H1 (cell line): ENCODE data around the gene PIAS4. TPM values are rescaled to one million over a fixed set of nuclear protein-coding genes. Genes with fewer than 3 reads are reported as not detected.

Source experiments
- CTCF ChIA-PET: fragments of 300-600 bp; sonication (Branson Sonifier 250); formaldehyde crosslinking; loops from one replicate; lab custom pipeline; 2021; ENCODE audit not compliant: partially characterized antibody; lab: Charles Lee
- POLR2A ChIA-PET: fragments of 300-600 bp; sonication (Branson Sonifier 250); formaldehyde crosslinking; loops from one replicate; lab custom pipeline; 2021; ENCODE audit warnings: inconsistent platforms; ENCODE audit not compliant: partially characterized antibody; lab: Charles Lee
- DNase-seq, 2 experiments: peaks; one replicate each; pipeline versions ENCODE4 v3.0.0 to v3.0.0-alpha.2; 2010 to 2022; ENCODE audit warnings: low spot score in 2 of 2, low read depth in 1 of 2, mixed read lengths in 1 of 2
- FAIRE-seq: peaks from 2 replicates; lab custom pipeline; 2011; peaks lifted over from hg19 to GRCh38; lab: Jason Lieb, UNC
- H2AFZ ChIP-seq: 2 replicates; pipeline ENCODE4 v1.8.1; 2012; ENCODE audit warnings: low read length, inconsistent platforms
- H2AK5ac ChIP-seq: 2 replicates; pipeline ENCODE4 v1.6.1; 2013; ENCODE audit warnings: low read depth, low read length
- H2BK120ac ChIP-seq: replicated peaks from 2 replicates; pipeline ENCODE3; 2013; ENCODE audit warnings: low read depth, low read length, inconsistent platforms
- H2BK12ac ChIP-seq: 2 replicates; pipeline ENCODE4 v1.6.1; 2013; ENCODE audit warnings: low read depth, low read length
- H2BK15ac ChIP-seq: 2 replicates; pipeline ENCODE4 v1.6.1; 2013; ENCODE audit warnings: low read length
- H2BK20ac ChIP-seq: 2 replicates; pipeline ENCODE4 v1.6.1; 2013; ENCODE audit warnings: low read length
- H2BK5ac ChIP-seq: 2 replicates; pipeline ENCODE4 v1.6.1; 2013; ENCODE audit warnings: low read depth, low read length
- H3K14ac ChIP-seq: 2 replicates; pipeline ENCODE4 v1.6.1; 2013; ENCODE audit warnings: inconsistent platforms; ENCODE audit not compliant: insufficient read length
- H3K18ac ChIP-seq: 2 replicates; pipeline ENCODE4 v1.6.1; 2013; ENCODE audit warnings: low read length; ENCODE audit errors: extremely low read depth
- H3K23ac ChIP-seq: 2 replicates; pipeline ENCODE4 v1.6.1; 2013; ENCODE audit warnings: inconsistent platforms; ENCODE audit not compliant: insufficient read length
- H3K23me2 ChIP-seq: 2 replicates; pipeline ENCODE4 v1.6.1; 2013; ENCODE audit warnings: low read depth, low read length
- H3K27ac ChIP-seq: 2 replicates; pipeline ENCODE4 v1.6.1; 2011; ENCODE audit warnings: low read depth, low read length, inconsistent platforms
- H3K27me3 ChIP-seq, 4 experiments: replicated peaks in 1 of 4; 1 replicate in 1 of 4; 2 replicates in 3 of 4; pipeline versions ENCODE4 v1.6.1 to v1.8.1; 2011 to 2013; ENCODE audit warnings: low read length in 3 of 4, mild to moderate bottlenecking in 3 of 4, inconsistent platforms in 2 of 4, mixed read lengths in 2 of 4, moderate library complexity in 1 of 4; ENCODE audit not compliant: control insufficient read depth in 3 of 4, insufficient read depth in 3 of 4; ENCODE audit errors: extremely low read depth in 1 of 4
- H3K36me3 ChIP-seq, 4 experiments: 2 replicates each; pipeline versions ENCODE4 v1.6.1 to v1.8.1; 2011 to 2013; ENCODE audit warnings: mild to moderate bottlenecking in 4 of 4, low read length in 3 of 4, moderate library complexity in 2 of 4, control low read depth in 1 of 4, inconsistent platforms in 1 of 4; ENCODE audit not compliant: insufficient read depth in 4 of 4, control insufficient read depth in 2 of 4
- H3K4ac ChIP-seq: replicated peaks from 2 replicates; pipeline ENCODE3; 2013; ENCODE audit warnings: low read length, low read depth, mixed read lengths, inconsistent platforms; ENCODE audit not compliant: insufficient read length
- H3K4me1 ChIP-seq, 4 experiments: replicated peaks in 1 of 4; 1 replicate in 1 of 4; 2 replicates in 3 of 4; pipeline versions ENCODE4 v1.6.1 to v1.8.1; 2011 to 2013; ENCODE audit warnings: low read length in 3 of 4, inconsistent platforms in 2 of 4, mixed read lengths in 1 of 4; ENCODE audit not compliant: insufficient read depth in 4 of 4, control insufficient read depth in 3 of 4
- H3K4me2 ChIP-seq, 2 experiments: 2 replicates each; pipeline versions ENCODE4 v1.6.1 to v1.8.1; 2011 to 2013; ENCODE audit warnings: low read depth in 2 of 2, low read length in 2 of 2, control low read depth in 1 of 2, inconsistent platforms in 1 of 2, mild to moderate bottlenecking in 1 of 2; ENCODE audit not compliant: insufficient read depth in 1 of 2
- H3K4me3 ChIP-seq, 4 experiments: fragments of 200-600, 300-600 bp in 1 of 4; sonication (generic), shearing (Covaris generic), sonication (Bioruptor Twin) in 1 of 4; 2 replicates each; pipeline versions ENCODE4 v1.5.1 to v1.8.1; 2011 to 2016; ENCODE audit warnings: low read length in 4 of 4, low read depth in 3 of 4, control low read depth in 2 of 4, inconsistent platforms in 2 of 4, mild to moderate bottlenecking in 2 of 4, mixed read lengths in 1 of 4, moderate library complexity in 1 of 4; ENCODE audit not compliant: insufficient read depth in 2 of 4; ENCODE audit errors: extremely low read depth in 1 of 4
- H3K56ac ChIP-seq: replicated peaks from 2 replicates; pipeline ENCODE3; 2013; ENCODE audit warnings: low read depth, mild to moderate bottlenecking, mixed read lengths, low read length, inconsistent platforms; ENCODE audit not compliant: insufficient read length
- H3K79me1 ChIP-seq: 2 replicates; pipeline ENCODE4 v1.6.1; 2013; ENCODE audit warnings: low read depth, low read length, control low read depth
- H3K79me2 ChIP-seq, 2 experiments: 2 replicates each; pipeline versions ENCODE4 v1.6.1 to v1.8.1; 2012 to 2013; ENCODE audit warnings: low read length in 2 of 2, mild to moderate bottlenecking in 2 of 2, inconsistent platforms in 1 of 2; ENCODE audit not compliant: insufficient read depth in 2 of 2, control insufficient read depth in 1 of 2
- H3K9ac ChIP-seq, 4 experiments: replicated peaks in 1 of 4; 1 replicate in 1 of 4; 2 replicates in 3 of 4; pipeline versions ENCODE4 v1.6.1 to v1.8.1; 2011 to 2013; ENCODE audit warnings: low read depth in 3 of 4, low read length in 3 of 4, control low read depth in 2 of 4, mild to moderate bottlenecking in 2 of 4, moderate library complexity in 2 of 4, inconsistent platforms in 1 of 4; ENCODE audit errors: extremely low read depth in 1 of 4
- H3K9me3 ChIP-seq, 2 experiments: 2 replicates each; pipeline versions ENCODE4 v1.6.1 to v1.8.1; 2012 to 2013; ENCODE audit warnings: mild to moderate bottlenecking in 2 of 2, moderate library complexity in 2 of 2, control low read depth in 1 of 2, inconsistent platforms in 1 of 2, low read depth in 1 of 2, low read length in 1 of 2, mixed read lengths in 1 of 2; ENCODE audit not compliant: insufficient read depth in 2 of 2
- H4K20me1 ChIP-seq, 2 experiments: replicated peaks in 1 of 2; 2 replicates each; pipeline versions ENCODE3 to v1.8.1; 2011 to 2013; ENCODE audit warnings: inconsistent platforms in 2 of 2, low read length in 2 of 2, mild to moderate bottlenecking in 1 of 2; ENCODE audit not compliant: insufficient read depth in 2 of 2, control insufficient read depth in 1 of 2
- H4K5ac ChIP-seq: 2 replicates; pipeline ENCODE4 v1.6.1; 2013; ENCODE audit warnings: low read length, low read depth, mixed read lengths, inconsistent platforms; ENCODE audit not compliant: insufficient read length
- H4K8ac ChIP-seq: 2 replicates; pipeline ENCODE4 v1.8.0; 2013; ENCODE audit warnings: mild to moderate bottlenecking, moderate library complexity, low read length, inconsistent platforms; ENCODE audit not compliant: insufficient read depth; ENCODE audit errors: extremely low read depth
- H4K91ac ChIP-seq: replicated peaks from 2 replicates; pipeline ENCODE3; 2013; ENCODE audit warnings: low read length, mixed read lengths, inconsistent platforms; ENCODE audit not compliant: insufficient read length
- ASH2L ChIP-seq: fragments of 200-600, 300-600 bp; sonication (generic); IDR thresholded peaks from one replicate; pipeline ENCODE4 v1.7.1; 2017; ENCODE audit warnings: low read length
- KDM4A ChIP-seq: IDR thresholded peaks from one replicate; pipeline ENCODE4 v1.7.1; 2012; ENCODE audit warnings: low read depth, mild to moderate bottlenecking, moderate library complexity, low read length, inconsistent platforms; ENCODE audit not compliant: severe bottlenecking
- POU5F1 ChIP-seq: IDR thresholded peaks from 2 replicates; pipeline ENCODE4 v1.6.1; 2011; ENCODE audit warnings: low read depth, mild to moderate bottlenecking, low read length, moderate library complexity
- WGBS, 2 experiments: shearing (Covaris generic) in 1 of 2; methylation state at CpG; one replicate each; pipeline versions ENCODE4 v1.1.6 to v1.1.7; 2013 to 2015; ENCODE audit warnings: low lambda C conversion rate in 2 of 2, mixed read lengths in 2 of 2, inconsistent platforms in 1 of 2, low coverage in 1 of 2, missing lambda C conversion rate in 1 of 2; ENCODE audit not compliant: insufficient replicate concordance in 2 of 2, insufficient coverage in 1 of 2, insufficient read length in 1 of 2; ENCODE audit errors: extremely low coverage in 1 of 2, missing lambda C conversion rate in 1 of 2; 5-methylcytosine and 5-hydroxymethylcytosine counted together
- polyA plus RNA-seq, 7 experiments: library from polyadenylated mRNA; depleted of rRNA in 3 of 7; stranded (reverse) in 5 of 7; unstranded in 2 of 7; fragments of >200 nt in 5 of 7; fragments of 200-250 nt in 2 of 7; gene quantifications; 1 replicate in 5 of 7; 2 replicates in 1 of 7; 4 replicates in 1 of 7; pipeline versions ENCODE4 v1.2.1 to v1.2.3, GENCODE V29; 2011 to 2013; ENCODE audit warnings: missing spikeins in 2 of 7, mixed read lengths in 2 of 7
- total RNA-seq: library from RNA; stranded (reverse); fragmentation: NEBNext Ultra II Directional; extraction: Animal tissue kit (Norgen Biotek cat#: 25700); gene quantifications from 2 replicates; pipeline ENCODE4 v1.2.1, GENCODE V29; 2021

Gene PIAS4
- total and polyA plus RNA-seq, 2 of the 8 experiments (the other 6 are each of a cell fraction or from before 2014, with no cell fraction given) = 30.2 to 51.4 TPM

DNA sequence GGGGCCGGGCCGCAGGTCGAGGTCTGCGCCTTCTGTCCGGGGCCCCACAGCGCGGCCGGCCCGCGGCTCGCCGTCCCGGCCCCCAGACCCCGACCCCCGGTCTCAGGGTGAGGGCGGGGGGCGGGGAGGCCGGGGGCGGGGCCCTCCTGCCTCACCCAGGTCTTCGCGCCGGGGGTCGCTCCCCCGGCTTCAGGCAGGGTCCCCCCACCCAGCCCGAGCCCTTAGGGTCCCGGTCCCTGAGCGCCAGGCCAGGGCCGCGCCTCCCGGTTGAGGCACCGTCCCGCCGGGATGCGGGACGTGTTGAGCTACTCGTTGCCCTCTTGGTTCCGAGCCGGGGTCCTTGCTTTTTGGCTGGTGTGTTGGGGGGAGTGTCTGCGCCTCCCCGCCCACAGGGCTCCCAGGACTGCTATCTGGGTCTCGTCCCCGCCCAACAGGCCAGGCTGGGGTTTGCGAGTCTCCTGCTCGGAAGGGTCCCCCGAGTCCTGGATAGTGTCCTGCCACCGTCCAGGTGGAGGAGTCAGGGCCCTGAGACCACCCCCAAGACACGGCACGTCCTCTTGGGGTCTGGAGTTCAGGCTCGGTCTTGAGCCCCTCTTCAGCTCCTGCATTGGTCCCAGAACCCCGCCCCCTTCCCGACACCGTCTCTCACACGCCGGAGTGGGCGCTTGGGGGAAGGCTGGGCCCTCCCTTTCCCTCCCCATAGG is 452 bp downstream of the PIAS4 start:
- Histone ChIP-seq H3K9me3 (no peaks in the 10 kb centered on the region), H3K79me1 (peaks cover 8% of the 10 kb centered on the region; the same call in 1 of the 2 replicates), H4K8ac (peak overlapping the region; percentile 94), H3K23me2 (peaks cover 5% of the 10 kb centered on the region), H3K4ac (no peak overlapping the region), H2BK15ac (no peak overlapping the region), H4K5ac (peak overlapping the region; percentile 52), H3K79me2 (peaks cover 13 to 45% of the 10 kb centered on the region in 2 experiments), H3K56ac (peak overlapping the region; percentile 59), H4K20me1 (peaks cover 16 to 22% of the 10 kb centered on the region in 2 experiments), H2AFZ (no peak overlapping the region), H2AK5ac (no peak overlapping the region), H2BK120ac (no peak overlapping the region), H3K27ac (no peak overlapping the region; the same call in 1 of the 2 replicates), H3K23ac (no peak overlapping the region), H3K14ac (no peak overlapping the region), H3K18ac (no peak overlapping the region; the same call in 1 of the 2 replicates), H3K36me3 (peaks cover 0 to 4% (median 2%) of the 10 kb centered on the region in 4 experiments; a peak in 3 of 8 replicates), H3K9ac (peak overlapping the region; percentile 53 to 70 (median 63)), H2BK5ac (peak overlapping the region; percentile 21; the same call in 1 of the 2 replicates), H3K4me1 (peaks cover 2 to 12% (median 5%) of the 10 kb centered on the region in 4 experiments), H3K27me3 (no peaks in the 10 kb centered on the region), H2BK20ac (no peak overlapping the region), H3K4me2 (peak overlapping the region; percentile 63 to 96), H2BK12ac (no peak overlapping the region), H3K4me3 (peak overlapping the region; percentile 60 to 99 (median 92)), H4K91ac (no peak overlapping the region)
- 0% methylated on average over 22 of the region's 55 CpGs; no CpG with 5 or more reads in 1 of the 2 experiments for WGBS, 2 experiments
- ChIA-PET POLR2A (interaction anchor here (0.9 to 7.2 kb wide), 15 partner anchors 11 to 132 kb away, joined by 3 to 125 read pairs (median 5); partner anchors contain the start of genes EEF2 and NMRK2), CTCF (interaction anchor here (1.0 to 1.5 kb wide), 2 partner anchors 9 to 20 kb away, joined by 3 to 5 read pairs; no protein-coding TSS in a partner anchor)
- FAIRE-seq (no peak), DNase-seq (peak in 1 of 2 experiments; percentile 55)
- TF ChIP-seq POU5F1 = no peak
- TF ChIP-seq ASH2L = no peak
- TF ChIP-seq KDM4A = peak; percentile 21
